Rectal smooth muscle tissue (tissue), 1 donor: Measurements from ENCODE around the gene ANK3.

Experiments used
- H3K27ac ChIP-seq: one replicate; pipeline ENCODE4 v1.7.0; 2013; ENCODE audit warnings: low read depth, low read length, inconsistent platforms
- H3K27me3 ChIP-seq: one replicate; pipeline ENCODE4 v1.7.0; 2013; ENCODE audit warnings: low read length; ENCODE audit not compliant: control insufficient read depth, insufficient read depth
- H3K36me3 ChIP-seq: one replicate; pipeline ENCODE4 v1.7.0; 2013; ENCODE audit warnings: low read length; ENCODE audit not compliant: control insufficient read depth, insufficient read depth
- H3K4me1 ChIP-seq: one replicate; pipeline ENCODE4 v1.7.0; 2013; ENCODE audit warnings: low read length; ENCODE audit not compliant: control insufficient read depth, insufficient read depth
- H3K4me3 ChIP-seq: one replicate; pipeline ENCODE4 v1.7.0; 2013; ENCODE audit warnings: low read length
- H3K9ac ChIP-seq: one replicate; pipeline ENCODE4 v1.7.0; 2013; ENCODE audit warnings: low read length

ANK3 gene

GRCh38 chr10:60073781-60074656 lies 315.7 kb downstream of the ANK3 start:
- Histone ChIP-seq H3K4me1 (no peaks in the 10 kb centered on the region), H3K27ac (no peak overlapping the region), H3K9ac (no peak overlapping the region), H3K4me3 (no peak overlapping the region), H3K27me3 (no peaks in the 10 kb centered on the region), H3K36me3 (no peaks in the 10 kb centered on the region)

- Histone ChIP-seq H3K9ac (no peak overlapping the region), H3K27me3 (no peaks in the 10 kb centered on the region), H3K4me3 (no peak overlapping the region), H3K36me3 (no peaks in the 10 kb centered on the region), H3K4me1 (no peaks in the 10 kb centered on the region), H3K27ac (no peak overlapping the region)
These were observed 316.3 kb downstream of the ANK3 start for GRCh38 chr10:60073397-60073780.

GRCh38 chr10:60069311-60069710 lies 320.4 kb downstream of the ANK3 start:
- Histone ChIP-seq H3K36me3 (no peaks in the 10 kb centered on the region), H3K4me1 (no peaks in the 10 kb centered on the region), H3K9ac (no peak overlapping the region), H3K4me3 (no peak overlapping the region), H3K27me3 (no peaks in the 10 kb centered on the region), H3K27ac (no peak overlapping the region)

GRCh38 chr10:60050366-60050765 lies 339.3 kb downstream of the ANK3 start:
- H3K4me1 ChIP-seq = no peaks in the 10 kb centered on the region

GRCh38 chr10:60048091-60048501 lies 341.6 kb downstream of the ANK3 start:
- no peak overlapping the region for H3K27ac ChIP-seq
- H3K4me1 ChIP-seq = no peaks in the 10 kb centered on the region
- H3K27me3 ChIP-seq = no peaks in the 10 kb centered on the region
- no peak overlapping the region for H3K4me3 ChIP-seq
- H3K36me3 ChIP-seq = no peaks in the 10 kb centered on the region
- no peak overlapping the region for H3K9ac ChIP-seq

More at GRCh38 chr10:60050366-60050765, 339.3 kb downstream of the ANK3 start:
- Histone ChIP-seq H3K36me3 (no peaks in the 10 kb centered on the region), H3K27me3 (no peaks in the 10 kb centered on the region), H3K27ac (no peak overlapping the region), H3K9ac (no peak overlapping the region), H3K4me3 (no peak overlapping the region)

- no peaks in the 10 kb centered on the region for H3K4me1 ChIP-seq
- no peaks in the 10 kb centered on the region for H3K36me3 ChIP-seq
These were observed 344.1 kb downstream of the ANK3 start for GRCh38 chr10:60045571-60045970.

GRCh38 chr10:60044971-60045370 lies 344.7 kb downstream of the ANK3 start:
- no peak overlapping the region for H3K4me3 ChIP-seq
- no peak overlapping the region for H3K27ac ChIP-seq
- no peaks in the 10 kb centered on the region for H3K36me3 ChIP-seq
- H3K27me3 ChIP-seq = no peaks in the 10 kb centered on the region
- no peak overlapping the region for H3K9ac ChIP-seq
- peaks cover 2% of the 10 kb centered on the region for H3K4me1 ChIP-seq

More at GRCh38 chr10:60045571-60045970, 344.1 kb downstream of the ANK3 start:
- H3K9ac ChIP-seq = no peak overlapping the region
- H3K27ac ChIP-seq = no peak overlapping the region
- H3K4me3 ChIP-seq = no peak overlapping the region
- H3K27me3 ChIP-seq = no peaks in the 10 kb centered on the region

GRCh38 chr10:60044242-60044641 lies 345.4 kb downstream of the ANK3 start:
- H3K4me1 ChIP-seq = peaks cover 2% of the 10 kb centered on the region
- H3K36me3 ChIP-seq = no peaks in the 10 kb centered on the region
- no peak overlapping the region for H3K9ac ChIP-seq
- H3K4me3 ChIP-seq = no peak overlapping the region
- no peak overlapping the region for H3K27ac ChIP-seq
- H3K27me3 ChIP-seq = no peaks in the 10 kb centered on the region

GRCh38 chr10:60043561-60044241 lies 346.0 kb downstream of the ANK3 start:
- H3K4me3 ChIP-seq = no peak overlapping the region
- H3K9ac ChIP-seq = no peak overlapping the region
- H3K4me1 ChIP-seq = peaks cover 2% of the 10 kb centered on the region
- no peaks in the 10 kb centered on the region for H3K27me3 ChIP-seq
- no peak overlapping the region for H3K27ac ChIP-seq
- no peaks in the 10 kb centered on the region for H3K36me3 ChIP-seq

GRCh38 chr10:60042914-60043313 lies 346.8 kb downstream of the ANK3 start:
- Histone ChIP-seq H3K27ac (no peak overlapping the region), H3K9ac (no peak overlapping the region), H3K27me3 (no peaks in the 10 kb centered on the region)

GRCh38 chr10:60042262-60042661 lies 347.4 kb downstream of the ANK3 start:
- Histone ChIP-seq H3K27me3 (no peaks in the 10 kb centered on the region), H3K9ac (no peak overlapping the region), H3K27ac (no peak overlapping the region), H3K4me1 (peaks cover 2% of the 10 kb centered on the region), H3K36me3 (no peaks in the 10 kb centered on the region), H3K4me3 (no peak overlapping the region)

More at GRCh38 chr10:60042914-60043313, 346.8 kb downstream of the ANK3 start:
- Histone ChIP-seq H3K4me1 (peaks cover 2% of the 10 kb centered on the region), H3K4me3 (no peak overlapping the region), H3K36me3 (no peaks in the 10 kb centered on the region)

GRCh38 chr10:60041489-60042133 lies 348.1 kb downstream of the ANK3 start:
- H3K36me3 ChIP-seq = no peaks in the 10 kb centered on the region
- no peaks in the 10 kb centered on the region for H3K27me3 ChIP-seq
- peaks cover 2% of the 10 kb centered on the region for H3K4me1 ChIP-seq
- H3K27ac ChIP-seq = no peak overlapping the region
- no peak overlapping the region for H3K4me3 ChIP-seq
- no peak overlapping the region for H3K9ac ChIP-seq
